Natural killer cell (primary cell): ENCODE measurements around the gene PTPRN. TPM values are rescaled to one million over a fixed set of nuclear protein-coding genes. Genes with fewer than 3 reads are reported as not detected.
A peak's percentile ranks its signal among the peaks of the same experiment; 100 is the strongest.

Source experiments
- ATAC-seq, 3 donors: fragments of 150-1000 bp in 2 of 3; fragments of 200-7000 bp in 1 of 3; cut with Tn5 transposase; 1 replicate in 1 of 3; 2 replicates in 2 of 3; pipeline ENCODE4 v1.10.0; 2021; ENCODE audit warnings: mild to moderate bottlenecking in 2 of 3, moderate library complexity in 2 of 3
- DNase-seq, 2 donors: peaks; one replicate each; pipeline versions ENCODE4 v3.0.0 to v3.0.0-alpha.2; 2013 to 2021; ENCODE audit warnings: mixed read lengths in 1 of 2
- H3K27ac ChIP-seq: one replicate; pipeline ENCODE4 v1.5.1; 2013; ENCODE audit warnings: mild to moderate bottlenecking, low read length
- H3K27me3 ChIP-seq: one replicate; pipeline ENCODE4 v1.6.1; 2013; ENCODE audit warnings: low read length; ENCODE audit not compliant: control insufficient read depth, insufficient read depth
- H3K36me3 ChIP-seq: one replicate; pipeline ENCODE4 v1.6.1; 2013; ENCODE audit warnings: low read length; ENCODE audit not compliant: control insufficient read depth, insufficient read depth
- H3K4me1 ChIP-seq: one replicate; pipeline ENCODE4 v1.6.1; 2013; ENCODE audit warnings: low read length; ENCODE audit not compliant: control insufficient read depth, insufficient read depth
- H3K4me3 ChIP-seq: one replicate; pipeline ENCODE4 v1.5.1; 2013; ENCODE audit warnings: low read length
- H3K9me3 ChIP-seq: one replicate; pipeline ENCODE4 v1.6.1; 2013; ENCODE audit warnings: low read length; ENCODE audit not compliant: control insufficient read depth, insufficient read depth
- H3K27ac Mint-ChIP-seq, 2 donors: one replicate each; pipeline ENCODE4 v1.8.0; 2022; ENCODE audit warnings: mild to moderate bottlenecking in 2 of 2, mixed read lengths in 2 of 2, moderate library complexity in 1 of 2
- H3K27me3 Mint-ChIP-seq, 2 donors: one replicate each; pipeline ENCODE4 v1.8.0; 2022; ENCODE audit warnings: low read depth in 2 of 2, mixed read lengths in 2 of 2
- H3K36me3 Mint-ChIP-seq: one replicate; pipeline ENCODE4 v1.8.0; 2022; ENCODE audit warnings: mixed read lengths
- H3K4me1 Mint-ChIP-seq, 2 donors: one replicate each; pipeline ENCODE4 v1.8.0; 2022; ENCODE audit warnings: mixed read lengths in 2 of 2
- H3K4me3 Mint-ChIP-seq: one replicate; pipeline ENCODE4 v1.8.0; 2022; ENCODE audit warnings: mild to moderate bottlenecking, moderate library complexity, mixed read lengths
- H3K9me3 Mint-ChIP-seq, 2 donors: one replicate each; pipeline ENCODE4 v1.8.0; 2022; ENCODE audit warnings: mixed read lengths in 2 of 2
- WGBS: methylation state at CpG from one replicate; pipeline ENCODE4 v1.1.7; 2013; ENCODE audit warnings: missing lambda C conversion rate; ENCODE audit not compliant: insufficient coverage; 5-methylcytosine and 5-hydroxymethylcytosine counted together
- intact Hi-C: fragments of 100-400 bp; cut with micrococcal nuclease; formaldehyde crosslinking; loops from one replicate; pipeline ENCODE4 v1.14.2; 2022
- total RNA-seq, 4 donors: library from RNA; stranded (reverse); fragments of 120-200 nt in 1 of 4; gene quantifications; one replicate each; pipeline versions ENCODE4 v1.2.3 to v1.2.4, GENCODE V29; 2013 to 2022
- TF ChIP-seq, protein P1 (sequence below): fragments of 200-600 bp; IDR thresholded peaks from one replicate; pipeline ENCODE4 v1.8.0; 2022; ENCODE audit warnings: antibody characterized with exemption

Gene PTPRN
- total RNA-seq, 3 donors from 2014 or later (not counting 1 experiment from before 2014, with no cell fraction given), result 0.23 to 0.35 TPM; not detected in 1

- TF ChIP-seq, protein P1, sequence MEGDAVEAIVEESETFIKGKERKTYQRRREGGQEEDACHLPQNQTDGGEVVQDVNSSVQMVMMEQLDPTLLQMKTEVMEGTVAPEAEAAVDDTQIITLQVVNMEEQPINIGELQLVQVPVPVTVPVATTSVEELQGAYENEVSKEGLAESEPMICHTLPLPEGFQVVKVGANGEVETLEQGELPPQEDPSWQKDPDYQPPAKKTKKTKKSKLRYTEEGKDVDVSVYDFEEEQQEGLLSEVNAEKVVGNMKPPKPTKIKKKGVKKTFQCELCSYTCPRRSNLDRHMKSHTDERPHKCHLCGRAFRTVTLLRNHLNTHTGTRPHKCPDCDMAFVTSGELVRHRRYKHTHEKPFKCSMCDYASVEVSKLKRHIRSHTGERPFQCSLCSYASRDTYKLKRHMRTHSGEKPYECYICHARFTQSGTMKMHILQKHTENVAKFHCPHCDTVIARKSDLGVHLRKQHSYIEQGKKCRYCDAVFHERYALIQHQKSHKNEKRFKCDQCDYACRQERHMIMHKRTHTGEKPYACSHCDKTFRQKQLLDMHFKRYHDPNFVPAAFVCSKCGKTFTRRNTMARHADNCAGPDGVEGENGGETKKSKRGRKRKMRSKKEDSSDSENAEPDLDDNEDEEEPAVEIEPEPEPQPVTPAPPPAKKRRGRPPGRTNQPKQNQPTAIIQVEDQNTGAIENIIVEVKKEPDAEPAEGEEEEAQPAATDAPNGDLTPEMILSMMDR, result peak; percentile 96
- Histone ChIP-seq H3K27me3 (peaks cover 12% of the 10 kb centered on the region), H3K4me3 (no peak overlapping the region), H3K9me3 (no peaks in the 10 kb centered on the region), H3K36me3 (no peaks in the 10 kb centered on the region), H3K4me1 (peaks cover 14% of the 10 kb centered on the region), H3K27ac (no peak overlapping the region)
- no peak overlapping the region for H3K27ac Mint-ChIP-seq
- peaks cover 6 to 12% of the 10 kb centered on the region in 2 donors for H3K4me1 Mint-ChIP-seq
- H3K27me3 Mint-ChIP-seq, result peaks cover 16 to 19% of the 10 kb centered on the region in 2 donors
- WGBS, result 27% methylated on average over 15 of the region's 15 CpGs
- intact Hi-C loops, result loop anchor here (1.0 kb wide), 2 partner anchors 139 to 241 kb away; partner anchors contain the start of gene NHEJ1
- DNase-seq, result peak; percentile 89 to 92
- no peaks in the 10 kb centered on the region for H3K36me3 Mint-ChIP-seq
- ATAC-seq, result peak; percentile 68 to 79 (median 73)
- no peak overlapping the region for H3K4me3 Mint-ChIP-seq
- no peaks in the 10 kb centered on the region for H3K9me3 Mint-ChIP-seq
Observed at GRCh38 chr2:219298759-219299371, 10.3 kb downstream of the PTPRN start.

- no peak overlapping the region for H3K27ac ChIP-seq
- TF ChIP-seq, protein P1, result no peak
- H3K4me1 ChIP-seq, result peaks cover 14% of the 10 kb centered on the region
- H3K9me3 ChIP-seq, result no peaks in the 10 kb centered on the region
- intact Hi-C loops, result loop anchor here (1.0 kb wide), 2 partner anchors 138 to 240 kb away; partner anchors contain the start of gene NHEJ1
- ATAC-seq (no peak), DNase-seq (peak in 1 of 2 donors; percentile 14)
- H3K27ac Mint-ChIP-seq, result peak overlapping the region in 1 of 2 donors; percentile 13
- no peak overlapping the region for H3K4me3 ChIP-seq
- H3K36me3 Mint-ChIP-seq, result no peaks in the 10 kb centered on the region
- no peaks in the 10 kb centered on the region for H3K9me3 Mint-ChIP-seq
- H3K4me1 Mint-ChIP-seq, result peaks cover 6 to 17% of the 10 kb centered on the region in 2 donors
- 87% methylated on average over 14 of the region's 14 CpGs for WGBS
- peaks cover 12 to 16% of the 10 kb centered on the region in 2 donors for H3K27me3 Mint-ChIP-seq
- no peaks in the 10 kb centered on the region for H3K36me3 ChIP-seq
- no peak overlapping the region for H3K4me3 Mint-ChIP-seq
- H3K27me3 ChIP-seq, result peaks cover 10% of the 10 kb centered on the region
Observed at GRCh38 chr2:219297766-219298456, 11.3 kb downstream of the PTPRN start.

GRCh38 chr2:219296631-219297391 lies 12.4 kb downstream of the PTPRN start:
- Histone ChIP-seq H3K36me3 (no peaks in the 10 kb centered on the region), H3K9me3 (no peaks in the 10 kb centered on the region), H3K27me3 (peaks cover 10% of the 10 kb centered on the region), H3K4me3 (no peak overlapping the region), H3K27ac (no peak overlapping the region), H3K4me1 (peaks cover 14% of the 10 kb centered on the region)
- DNase-seq (peak; percentile 14 to 48), ATAC-seq (no peak)
- Mint-ChIP-seq H3K4me1 (peaks cover 6 to 17% of the 10 kb centered on the region in 2 donors), H3K4me3 (no peak overlapping the region), H3K27me3 (peaks cover 8 to 16% of the 10 kb centered on the region in 2 donors), H3K36me3 (no peaks in the 10 kb centered on the region), H3K27ac (peak overlapping the region in 1 of 2 donors; percentile 13), H3K9me3 (no peaks in the 10 kb centered on the region)
- 86% methylated on average over 25 of the region's 25 CpGs for WGBS
- TF ChIP-seq, protein P1, result no peak
- intact Hi-C loops, result no loop called here
